Parathyroid adenoma (tissue), 2 donors: Measurements from ENCODE around the gene SOX2.

ENCODE experiments used
- H2AFZ ChIP-seq: fragments of 300-600 bp; sonication (generic); one replicate; pipeline ENCODE4 v1.7.0; 2017; ENCODE audit warnings: antibody characterized with exemption, mild to moderate bottlenecking
- H3K27ac ChIP-seq: fragments of 300-600 bp; sonication (generic); one replicate; pipeline ENCODE4 v1.7.0; 2017
- H3K27me3 ChIP-seq: fragments of 300-600 bp; sonication (generic); one replicate; pipeline ENCODE4 v1.7.0; 2017; ENCODE audit warnings: low read length; ENCODE audit not compliant: control insufficient read depth, insufficient read depth
- H3K36me3 ChIP-seq: fragments of 300-600 bp; sonication (generic); one replicate; pipeline ENCODE4 v1.7.0; 2017; ENCODE audit warnings: low read length; ENCODE audit not compliant: control insufficient read depth, insufficient read depth
- H3K4me1 ChIP-seq: fragments of 300-600 bp; sonication (generic); one replicate; pipeline ENCODE4 v1.7.0; 2017; ENCODE audit warnings: control low read depth
- H3K4me2 ChIP-seq: fragments of 300-600 bp; sonication (generic); one replicate; pipeline ENCODE4 v1.7.0; 2017; ENCODE audit warnings: low read length
- H3K4me3 ChIP-seq: fragments of 300-600 bp; sonication (generic); one replicate; pipeline ENCODE4 v1.7.0; 2017; ENCODE audit warnings: low read depth, low read length
- H3K79me2 ChIP-seq: fragments of 300-600 bp; sonication (generic); one replicate; pipeline ENCODE4 v1.7.0; 2017; ENCODE audit warnings: control low read depth
- H3K9ac ChIP-seq: fragments of 300-600 bp; sonication (generic); one replicate; pipeline ENCODE4 v1.7.0; 2017; ENCODE audit warnings: mild to moderate bottlenecking
- H3K9me3 ChIP-seq: fragments of 300-600 bp; sonication (generic); one replicate; pipeline ENCODE4 v1.7.0; 2017; ENCODE audit warnings: low read length; ENCODE audit not compliant: control insufficient read depth
- TF ChIP-seq, protein P1 (sequence below): fragments of 300-600 bp; sonication (generic); IDR thresholded peaks from one replicate; pipeline ENCODE4 v1.7.0; 2017; ENCODE audit warnings: antibody characterized with exemption, mild to moderate bottlenecking
- donor health status: primary hyperparathyroidism.

The SOX2 gene

GRCh38 chr3:181710345-181711291 lies 1.1 kb upstream of the SOX2 start:
- peaks cover 15% of the 10 kb centered on the region for H3K27me3 ChIP-seq
- no peaks in the 10 kb centered on the region for H3K79me2 ChIP-seq
- H3K4me3 ChIP-seq: no peak overlapping the region
- no peak overlapping the region for H3K27ac ChIP-seq
- H3K4me1 ChIP-seq: peaks cover 3% of the 10 kb centered on the region
- H3K36me3 ChIP-seq: no peaks in the 10 kb centered on the region
- TF ChIP-seq, protein P1, sequence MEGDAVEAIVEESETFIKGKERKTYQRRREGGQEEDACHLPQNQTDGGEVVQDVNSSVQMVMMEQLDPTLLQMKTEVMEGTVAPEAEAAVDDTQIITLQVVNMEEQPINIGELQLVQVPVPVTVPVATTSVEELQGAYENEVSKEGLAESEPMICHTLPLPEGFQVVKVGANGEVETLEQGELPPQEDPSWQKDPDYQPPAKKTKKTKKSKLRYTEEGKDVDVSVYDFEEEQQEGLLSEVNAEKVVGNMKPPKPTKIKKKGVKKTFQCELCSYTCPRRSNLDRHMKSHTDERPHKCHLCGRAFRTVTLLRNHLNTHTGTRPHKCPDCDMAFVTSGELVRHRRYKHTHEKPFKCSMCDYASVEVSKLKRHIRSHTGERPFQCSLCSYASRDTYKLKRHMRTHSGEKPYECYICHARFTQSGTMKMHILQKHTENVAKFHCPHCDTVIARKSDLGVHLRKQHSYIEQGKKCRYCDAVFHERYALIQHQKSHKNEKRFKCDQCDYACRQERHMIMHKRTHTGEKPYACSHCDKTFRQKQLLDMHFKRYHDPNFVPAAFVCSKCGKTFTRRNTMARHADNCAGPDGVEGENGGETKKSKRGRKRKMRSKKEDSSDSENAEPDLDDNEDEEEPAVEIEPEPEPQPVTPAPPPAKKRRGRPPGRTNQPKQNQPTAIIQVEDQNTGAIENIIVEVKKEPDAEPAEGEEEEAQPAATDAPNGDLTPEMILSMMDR: no peak
- no peaks in the 10 kb centered on the region for H3K9me3 ChIP-seq
- H2AFZ ChIP-seq: no peak overlapping the region
- H3K9ac ChIP-seq: no peak overlapping the region
- no peak overlapping the region for H3K4me2 ChIP-seq

GRCh38 chr3:181712226-181712552 lies 464 bp downstream of the SOX2 start:
- Histone ChIP-seq H3K27ac (no peak overlapping the region), H3K4me3 (no peak overlapping the region), H3K9me3 (no peaks in the 10 kb centered on the region), H3K4me1 (peaks cover 3% of the 10 kb centered on the region), H3K79me2 (no peaks in the 10 kb centered on the region), H3K36me3 (no peaks in the 10 kb centered on the region), H2AFZ (peak overlapping the region; percentile 34), H3K4me2 (peak overlapping the region; percentile 22), H3K9ac (no peak overlapping the region), H3K27me3 (peaks cover 17% of the 10 kb centered on the region)
- TF ChIP-seq, protein P1: no peak

GRCh38 chr3:181712553-181713279 lies 991 bp downstream of the SOX2 start:
- Histone ChIP-seq H3K4me1 (peaks cover 3% of the 10 kb centered on the region), H3K36me3 (no peaks in the 10 kb centered on the region), H3K27ac (no peak overlapping the region), H3K4me3 (no peak overlapping the region), H3K27me3 (peaks cover 17% of the 10 kb centered on the region), H3K4me2 (peak overlapping the region; percentile 22), H3K79me2 (no peaks in the 10 kb centered on the region), H3K9me3 (no peaks in the 10 kb centered on the region), H3K9ac (no peak overlapping the region), H2AFZ (peak overlapping the region; percentile 34)
- TF ChIP-seq, protein P1: no peak

DNA sequence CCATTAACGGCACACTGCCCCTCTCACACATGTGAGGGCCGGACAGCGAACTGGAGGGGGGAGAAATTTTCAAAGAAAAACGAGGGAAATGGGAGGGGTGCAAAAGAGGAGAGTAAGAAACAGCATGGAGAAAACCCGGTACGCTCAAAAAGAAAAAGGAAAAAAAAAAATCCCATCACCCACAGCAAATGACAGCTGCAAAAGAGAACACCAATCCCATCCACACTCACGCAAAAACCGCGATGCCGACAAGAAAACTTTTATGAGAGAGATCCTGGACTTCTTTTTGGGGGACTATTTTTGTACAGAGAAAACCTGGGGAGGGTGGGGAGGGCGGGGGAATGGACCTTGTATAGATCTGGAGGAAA lies 1.5 kb downstream of the SOX2 start:
- TF ChIP-seq, protein P1: no peak

More for the DNA sequence above, 1.5 kb downstream of the SOX2 start:
- Histone ChIP-seq H3K4me2 (no peak overlapping the region), H3K4me3 (no peak overlapping the region), H3K79me2 (no peaks in the 10 kb centered on the region), H3K4me1 (peaks cover 3% of the 10 kb centered on the region), H3K9ac (no peak overlapping the region), H3K36me3 (no peaks in the 10 kb centered on the region), H3K27me3 (peaks cover 17% of the 10 kb centered on the region), H3K27ac (no peak overlapping the region), H3K9me3 (no peaks in the 10 kb centered on the region), H2AFZ (no peak overlapping the region)
